GM21390 (cell line): Measurements from ENCODE around the gene MAIP1.

Source experiments
- ATAC-seq: cut with Tn5 transposase; IDR thresholded peaks from one replicate; pipeline ENCODE4 v1.9.1; 2021; ENCODE audit not compliant: unreplicated experiment

MAIP1 gene

DNA sequence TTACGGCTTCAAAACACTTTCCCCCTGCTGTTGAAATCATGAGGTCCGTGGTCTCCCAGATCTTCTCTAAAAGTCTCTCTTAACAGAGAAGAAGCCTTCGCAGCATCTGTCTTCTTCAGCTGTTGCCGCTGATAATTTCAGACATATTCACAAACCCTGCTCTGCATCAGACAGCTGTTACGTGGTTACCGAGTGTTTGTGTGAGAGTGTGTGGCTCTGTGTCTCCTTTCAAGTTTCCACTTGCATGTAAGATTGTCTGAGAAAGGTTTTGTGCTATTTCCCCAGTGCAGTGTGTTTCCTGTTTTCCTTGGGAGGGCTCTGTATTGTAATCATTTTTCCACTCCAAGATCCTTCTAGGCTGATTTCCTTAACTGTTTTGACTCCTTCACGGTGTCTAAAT lies 32.8 kb downstream of the MAIP1 start:
- no peak for ATAC-seq

DNA sequence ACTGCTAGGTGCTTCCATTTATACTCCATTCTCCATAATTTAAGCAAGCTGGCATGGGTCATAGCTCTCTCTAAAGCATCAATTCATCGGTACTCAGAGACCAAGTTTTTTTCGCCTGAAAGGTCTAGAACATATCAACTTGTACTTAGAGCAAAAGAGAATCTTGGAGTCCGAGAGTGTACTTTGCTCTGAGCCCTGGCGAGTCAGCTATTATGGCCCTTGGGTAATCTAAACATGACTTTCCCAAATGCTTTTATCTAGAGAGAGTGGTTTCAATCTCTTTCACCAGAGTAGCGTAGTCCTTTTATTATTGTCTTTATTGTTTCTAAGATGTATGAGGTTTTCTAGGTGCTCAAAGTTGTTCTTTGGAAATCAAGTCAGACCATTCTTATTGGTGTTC lies 34.4 kb downstream of the MAIP1 start:
- no peak for ATAC-seq

DNA sequence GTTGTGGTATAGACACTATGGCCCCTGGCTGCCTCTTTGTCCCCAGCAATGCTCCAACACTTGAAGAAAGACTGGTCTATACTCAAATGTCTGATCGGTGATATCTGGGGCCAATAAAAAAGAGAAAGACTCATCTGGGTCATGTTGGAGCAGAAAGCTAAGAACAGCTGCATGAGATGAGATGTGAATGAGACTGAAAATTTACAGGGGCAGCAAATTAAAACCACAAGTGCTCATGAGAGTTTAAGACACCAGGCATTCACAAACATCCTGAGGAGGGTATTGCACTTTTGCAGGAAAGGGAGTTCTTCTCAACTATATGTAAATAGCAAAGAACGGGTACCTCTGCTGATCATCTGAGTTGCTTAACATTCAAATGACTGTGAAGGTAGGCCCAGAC lies 36.3 kb downstream of the MAIP1 start:
- ATAC-seq: no peak

DNA sequence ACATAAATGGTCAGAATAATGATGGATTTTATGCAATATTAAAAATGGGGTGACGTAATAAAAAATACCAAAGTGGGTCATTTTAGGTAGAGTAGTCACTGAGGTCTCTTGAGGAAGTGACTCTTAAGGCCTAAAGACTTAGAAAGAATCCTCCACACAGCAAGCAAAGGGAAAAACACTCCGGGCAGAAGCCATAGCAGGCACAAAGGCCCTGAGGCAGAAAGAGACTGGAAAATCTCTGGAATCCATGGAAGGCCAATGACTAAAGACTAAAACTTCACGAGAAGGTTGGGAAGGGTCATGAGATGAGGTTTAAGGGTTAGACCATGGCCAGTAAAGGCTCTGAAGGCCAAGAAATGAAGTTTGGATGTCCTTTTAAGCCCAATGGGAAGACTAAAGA lies 36.9 kb downstream of the MAIP1 start:
- no peak for ATAC-seq

DNA sequence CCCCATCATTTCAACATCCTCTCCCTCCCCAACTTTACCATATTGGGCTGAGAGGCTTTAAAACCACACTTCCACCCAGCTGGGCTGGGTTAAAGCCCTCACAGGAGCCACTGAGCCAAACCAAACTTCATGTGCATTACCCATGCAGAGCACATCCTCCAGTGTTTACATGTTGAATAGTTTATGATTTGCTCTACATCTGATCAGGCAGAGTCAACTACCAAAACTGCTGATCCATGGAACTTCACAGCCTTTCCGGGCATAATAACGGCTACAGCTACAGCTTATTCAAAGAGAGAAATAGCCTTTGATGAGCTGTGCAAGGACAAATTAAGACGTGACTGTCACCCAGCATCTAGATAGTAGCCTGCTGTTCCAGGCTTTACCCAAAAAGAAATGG lies 39.0 kb downstream of the MAIP1 start:
- no peak for ATAC-seq

- ATAC-seq: no peak
Observed at GRCh38 chr2:199994896-199995295, 39.5 kb downstream of the MAIP1 start.

GRCh38 chr2:199997296-199997695 lies 41.9 kb downstream of the MAIP1 start:
- ATAC-seq: no peak

GRCh38 chr2:199999166-199999565 lies 43.8 kb downstream of the MAIP1 start:
- no peak for ATAC-seq

DNA sequence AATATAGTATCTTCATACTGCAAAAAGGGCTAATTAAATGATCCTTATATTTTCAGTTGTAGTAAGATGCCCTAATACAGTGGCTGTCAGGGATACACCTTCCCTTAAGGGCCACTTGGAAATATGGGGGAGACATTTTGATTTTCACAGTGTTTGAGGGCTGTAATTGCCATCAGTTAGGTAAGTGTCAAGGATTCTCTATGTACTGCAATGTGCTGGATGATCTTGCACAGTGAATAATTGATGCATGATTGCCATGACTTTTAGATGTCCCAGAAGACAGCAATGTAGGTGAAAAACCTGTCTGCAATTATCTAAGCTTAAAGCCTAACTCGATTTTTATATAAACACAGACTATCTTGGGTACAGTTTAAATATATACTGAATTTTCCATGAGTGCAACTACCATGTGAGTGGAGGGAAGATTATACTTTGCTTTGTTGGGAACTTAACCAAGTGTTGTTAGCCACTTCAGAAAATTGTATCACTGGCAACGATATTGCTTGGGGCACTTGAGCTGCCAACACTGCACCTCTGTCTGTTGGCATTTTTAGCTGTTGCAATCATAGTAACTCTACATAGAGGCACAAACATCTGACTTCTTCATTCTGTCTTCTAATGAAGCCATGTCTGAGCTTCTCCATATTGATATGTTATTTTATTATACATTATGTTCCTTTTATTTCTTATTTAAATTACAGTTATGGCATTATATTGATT lies 45.2 kb downstream of the MAIP1 start:
- ATAC-seq: no peak

DNA sequence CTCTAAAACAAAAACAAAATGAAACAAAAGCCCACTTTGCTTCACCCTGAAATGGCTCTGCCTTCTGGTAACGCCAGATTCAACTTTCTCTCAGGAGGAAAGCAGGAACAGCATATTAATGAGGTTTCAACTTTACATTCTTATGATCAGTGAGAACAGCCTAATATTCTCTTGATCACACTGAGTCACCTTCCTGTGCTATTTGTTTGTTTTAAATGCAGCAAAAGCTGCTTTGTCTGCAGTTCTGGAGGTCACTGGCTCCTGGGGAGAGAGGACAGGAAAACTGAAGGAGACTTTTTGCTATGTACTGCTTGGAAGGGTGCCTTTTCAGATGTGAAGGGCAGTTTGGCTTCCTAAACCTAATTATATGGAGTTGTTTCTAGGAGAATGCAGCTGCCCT lies 48.1 kb downstream of the MAIP1 start:
- ATAC-seq: no peak

DNA sequence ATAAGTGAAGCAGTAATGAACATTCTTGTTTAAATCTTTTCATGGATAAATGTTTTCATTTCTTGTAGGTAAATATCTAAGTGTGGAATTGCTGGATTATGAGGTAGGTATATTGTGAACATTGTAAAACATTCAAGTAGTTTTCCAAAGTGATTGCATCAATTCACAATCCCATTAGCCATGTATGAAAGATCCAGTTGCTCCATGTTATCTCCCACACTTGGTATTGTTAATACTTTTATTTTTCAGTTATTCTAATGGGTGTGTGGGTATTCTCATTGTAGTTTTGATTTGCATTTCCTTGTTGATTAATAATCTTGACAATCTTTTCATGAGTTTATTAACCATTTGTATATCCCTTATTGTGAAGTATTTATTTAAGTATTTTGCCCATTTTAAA lies 50.3 kb downstream of the MAIP1 start:
- ATAC-seq: no peak

DNA sequence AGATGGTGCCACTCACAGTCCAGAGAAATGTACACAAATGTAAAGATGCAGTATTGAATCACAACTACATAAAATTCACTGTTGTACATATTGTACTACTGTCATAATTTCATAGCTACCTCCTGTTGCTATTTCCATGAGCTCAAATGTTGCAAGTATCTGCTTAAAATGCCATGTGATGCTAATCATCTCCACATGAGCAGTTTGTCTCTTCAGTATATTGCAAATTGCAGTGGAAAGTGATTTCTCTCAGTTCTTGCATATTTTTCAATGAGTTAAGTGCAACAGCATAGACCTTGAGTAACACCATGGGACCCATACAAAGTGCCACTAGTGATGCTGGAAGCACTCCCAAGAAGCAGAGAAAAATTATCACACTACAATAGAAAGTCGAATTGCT lies 51.9 kb downstream of the MAIP1 start:
- ATAC-seq: no peak

GRCh38 chr2:200012401-200012800 lies 57.0 kb downstream of the MAIP1 start:
- ATAC-seq: no peak
